Measurements from ENCODE around the gene PEPD.

DNA sequence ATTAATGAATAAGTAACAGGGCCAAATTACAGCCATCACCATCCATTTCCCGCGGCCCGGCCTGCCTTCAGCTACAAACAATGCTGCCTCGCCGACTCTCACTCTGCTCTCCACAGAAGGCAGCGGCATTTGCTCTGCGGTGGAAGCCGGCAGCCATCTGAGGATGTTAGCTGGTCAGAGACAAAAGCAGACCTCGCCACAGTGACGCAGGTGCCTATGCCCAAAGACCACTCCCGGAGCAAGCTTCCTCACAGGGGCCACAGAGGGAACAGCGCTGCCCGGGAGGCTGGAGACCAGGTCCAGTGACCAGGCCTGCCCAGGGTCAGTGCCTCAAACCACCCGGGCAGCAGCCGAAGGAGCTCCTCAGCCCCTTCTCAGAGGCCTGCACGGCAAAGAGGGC is 16.4 kb downstream of the PEPD start:
- TF ChIP-seq, protein P1, sequence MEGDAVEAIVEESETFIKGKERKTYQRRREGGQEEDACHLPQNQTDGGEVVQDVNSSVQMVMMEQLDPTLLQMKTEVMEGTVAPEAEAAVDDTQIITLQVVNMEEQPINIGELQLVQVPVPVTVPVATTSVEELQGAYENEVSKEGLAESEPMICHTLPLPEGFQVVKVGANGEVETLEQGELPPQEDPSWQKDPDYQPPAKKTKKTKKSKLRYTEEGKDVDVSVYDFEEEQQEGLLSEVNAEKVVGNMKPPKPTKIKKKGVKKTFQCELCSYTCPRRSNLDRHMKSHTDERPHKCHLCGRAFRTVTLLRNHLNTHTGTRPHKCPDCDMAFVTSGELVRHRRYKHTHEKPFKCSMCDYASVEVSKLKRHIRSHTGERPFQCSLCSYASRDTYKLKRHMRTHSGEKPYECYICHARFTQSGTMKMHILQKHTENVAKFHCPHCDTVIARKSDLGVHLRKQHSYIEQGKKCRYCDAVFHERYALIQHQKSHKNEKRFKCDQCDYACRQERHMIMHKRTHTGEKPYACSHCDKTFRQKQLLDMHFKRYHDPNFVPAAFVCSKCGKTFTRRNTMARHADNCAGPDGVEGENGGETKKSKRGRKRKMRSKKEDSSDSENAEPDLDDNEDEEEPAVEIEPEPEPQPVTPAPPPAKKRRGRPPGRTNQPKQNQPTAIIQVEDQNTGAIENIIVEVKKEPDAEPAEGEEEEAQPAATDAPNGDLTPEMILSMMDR (IDR thresholded peaks at IDR 0.05), result no peak
- TF ChIP-seq ZFX (IDR thresholded peaks at IDR 0.05; ENCODE audit: borderline replicate concordance), result no peak
